Neuronal stem cell (in vitro differentiated cells): ENCODE results near the gene FAM200C.
A peak's percentile ranks its signal among the peaks of the same experiment; 100 is the strongest.

Experiments used
- DNase-seq: peaks from one replicate; pipeline ENCODE4 v3.0.0-alpha.2; 2013; ENCODE audit warnings: low spot score
- H2AFZ ChIP-seq: one replicate; pipeline ENCODE4 v1.6.1; 2013; ENCODE audit warnings: mild to moderate bottlenecking, low read length, inconsistent platforms
- H2AK5ac ChIP-seq: 2 replicates; pipeline ENCODE4 v1.6.1; 2013; ENCODE audit warnings: low read depth, mild to moderate bottlenecking, inconsistent platforms, low read length, moderate library complexity, mixed read lengths
- H2BK120ac ChIP-seq: 2 replicates; pipeline ENCODE4 v1.6.1; 2013; ENCODE audit warnings: low read depth, mild to moderate bottlenecking, inconsistent platforms, low read length, moderate library complexity, mixed read lengths
- H2BK12ac ChIP-seq: one replicate; pipeline ENCODE4 v1.6.1; 2013; ENCODE audit warnings: low read length, inconsistent platforms
- H2BK15ac ChIP-seq: 2 replicates; pipeline ENCODE4 v1.6.1; 2013; ENCODE audit warnings: mild to moderate bottlenecking, low read length, inconsistent platforms, mixed read lengths
- H2BK5ac ChIP-seq: one replicate; pipeline ENCODE4 v1.6.1; 2013; ENCODE audit warnings: inconsistent platforms, mild to moderate bottlenecking, low read length, moderate library complexity
- H3K14ac ChIP-seq: one replicate; pipeline ENCODE4 v1.6.1; 2013; ENCODE audit warnings: low read length, inconsistent platforms
- H3K18ac ChIP-seq: 2 replicates; pipeline ENCODE4 v1.6.1; 2013; ENCODE audit warnings: low read length, inconsistent platforms
- H3K23ac ChIP-seq: 2 replicates; pipeline ENCODE4 v1.6.1; 2013; ENCODE audit warnings: low read depth, mild to moderate bottlenecking, mixed read lengths, low read length, inconsistent platforms; ENCODE audit not compliant: poor library complexity
- H3K27ac ChIP-seq: replicated peaks from 3 replicates; pipeline ENCODE4 v1.5.1; 2013; ENCODE audit warnings: low read length, inconsistent platforms
- H3K27me3 ChIP-seq, 3 experiments: 2 replicates each; pipeline ENCODE4 v1.6.1; 2013; ENCODE audit warnings: low read length in 3 of 3, mild to moderate bottlenecking in 2 of 3, inconsistent platforms in 1 of 3, low read depth in 1 of 3, mixed read lengths in 1 of 3, moderate library complexity in 1 of 3; ENCODE audit not compliant: control insufficient read depth in 3 of 3, insufficient read depth in 3 of 3
- H3K36me3 ChIP-seq, 2 donors: replicated peaks in 1 of 2; 2 replicates each; pipeline ENCODE4 v1.6.1; 2013; ENCODE audit warnings: low read length in 2 of 2; ENCODE audit not compliant: control insufficient read depth in 2 of 2, insufficient read depth in 2 of 2
- H3K4ac ChIP-seq: 2 replicates; pipeline ENCODE4 v1.6.1; 2013; ENCODE audit warnings: inconsistent platforms, mild to moderate bottlenecking, low read length, moderate library complexity
- H3K4me1 ChIP-seq, 2 donors: 1 replicate in 1 of 2; 2 replicates in 1 of 2; pipeline ENCODE4 v1.6.1; 2013; ENCODE audit warnings: low read length in 2 of 2, low read depth in 1 of 2; ENCODE audit not compliant: control insufficient read depth in 2 of 2, insufficient read depth in 1 of 2
- H3K4me2 ChIP-seq: one replicate; pipeline ENCODE4 v1.6.1; 2013; ENCODE audit warnings: mild to moderate bottlenecking, low read length, inconsistent platforms; ENCODE audit not compliant: insufficient read depth, poor library complexity, severe bottlenecking
- H3K4me3 ChIP-seq, 2 donors: 2 replicates each; pipeline ENCODE4 v1.5.1; 2013; ENCODE audit warnings: low read length in 2 of 2, mild to moderate bottlenecking in 2 of 2, inconsistent platforms in 1 of 2, moderate library complexity in 1 of 2
- H3K79me1 ChIP-seq: one replicate; pipeline ENCODE4 v1.6.1; 2013; ENCODE audit warnings: low read depth, mild to moderate bottlenecking, inconsistent platforms, low read length, moderate library complexity
- H3K9ac ChIP-seq: one replicate; pipeline ENCODE4 v1.6.1; 2013; ENCODE audit warnings: mild to moderate bottlenecking, low read depth, low read length, inconsistent platforms; ENCODE audit not compliant: poor library complexity
- H3K9me3 ChIP-seq, 2 donors: replicated peaks in 1 of 2; 2 replicates each; pipeline versions ENCODE3 to v1.6.1; 2013; ENCODE audit warnings: low read length in 2 of 2, mild to moderate bottlenecking in 2 of 2, inconsistent platforms in 1 of 2, low read depth in 1 of 2, mixed read lengths in 1 of 2, moderate library complexity in 1 of 2; ENCODE audit not compliant: control insufficient read depth in 2 of 2, insufficient read depth in 1 of 2
- H4K8ac ChIP-seq: one replicate; pipeline ENCODE4 v1.6.1; 2013; ENCODE audit warnings: low read depth, mild to moderate bottlenecking, inconsistent platforms, low read length, moderate library complexity
- H4K91ac ChIP-seq: one replicate; pipeline ENCODE4 v1.6.1; 2013; ENCODE audit warnings: low read length, low read depth, mild to moderate bottlenecking, inconsistent platforms; ENCODE audit not compliant: poor library complexity
- WGBS, 2 donors: extraction: QIAGEN DNeasy Blood & Tissue Kit; methylation state at CpG; one replicate each; pipeline ENCODE4 v1.1.7; 2013; ENCODE audit warnings: missing lambda C conversion rate in 2 of 2, mixed read lengths in 1 of 2; ENCODE audit not compliant: insufficient read length in 2 of 2, insufficient replicate concordance in 1 of 2; ENCODE audit errors: extremely low coverage in 2 of 2; 5-methylcytosine and 5-hydroxymethylcytosine counted together

Gene FAM200C

DNA sequence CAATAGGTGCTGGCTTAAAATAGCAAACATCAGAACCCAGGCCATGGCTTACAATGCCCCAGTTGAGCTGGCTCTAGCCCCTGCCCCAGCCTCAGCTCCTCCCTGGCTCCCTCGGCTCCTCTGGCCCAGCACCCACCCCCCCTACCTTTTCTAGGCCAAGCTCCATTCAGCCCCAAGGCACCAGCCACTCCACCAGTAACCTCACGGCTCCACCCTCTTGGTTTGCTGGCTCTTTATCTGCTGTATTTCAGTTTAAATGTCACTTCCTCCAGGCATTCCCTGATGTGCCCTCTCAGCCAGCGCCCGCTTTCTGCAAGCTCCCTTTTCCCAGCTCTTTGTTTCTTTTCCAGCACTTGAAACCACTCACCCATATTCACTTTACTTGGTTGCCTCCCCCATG lies 40.0 kb downstream of the FAM200C start:
- Histone ChIP-seq H2BK12ac (no peak overlapping the region), H3K79me1 (no peaks in the 10 kb centered on the region), H2BK120ac (no peak overlapping the region), H4K8ac (no peak overlapping the region), H3K14ac (no peak overlapping the region), H4K91ac (no peak overlapping the region), H2AFZ (peak overlapping the region; percentile 46), H3K27ac (no peak overlapping the region), H3K4ac (no peak overlapping the region), H2BK15ac (no peak overlapping the region), H3K4me1 (peaks cover 7 to 21% of the 10 kb centered on the region in 2 donors), H3K4me3 (no peak overlapping the region), H3K27me3 (no peaks in the 10 kb centered on the region), H3K36me3 (no peaks in the 10 kb centered on the region), H3K23ac (no peak overlapping the region), H3K9ac (no peak overlapping the region), H3K18ac (no peak overlapping the region), H2BK5ac (no peak overlapping the region), H3K4me2 (no peak overlapping the region), H3K9me3 (no peaks in the 10 kb centered on the region), H2AK5ac (peak overlapping the region; percentile 6)
- no peak for DNase-seq
- WGBS, 2 donors = no CpG with 5 or more reads among the region's 4 CpGs

DNA sequence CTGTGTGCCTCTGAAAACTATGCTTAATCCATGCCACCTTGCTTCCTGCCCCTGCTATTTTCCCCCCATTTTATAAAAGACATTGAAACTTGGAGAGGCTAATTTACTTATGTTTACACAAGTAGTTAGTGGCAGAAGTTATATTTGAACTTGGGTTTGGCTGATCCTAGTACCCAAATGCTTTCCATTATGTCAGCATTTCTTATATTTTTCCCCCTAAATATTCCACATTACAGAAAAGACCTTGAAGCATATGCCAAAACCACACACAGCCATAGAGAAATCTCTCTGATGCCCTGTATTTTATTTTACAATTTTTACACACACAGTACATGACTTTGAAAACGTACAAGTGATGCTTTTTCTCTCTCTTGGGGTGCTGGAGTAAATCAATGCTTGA lies 40.6 kb downstream of the FAM200C start:
- H2AFZ ChIP-seq = no peak overlapping the region
- H3K36me3 ChIP-seq = no peaks in the 10 kb centered on the region
- H3K79me1 ChIP-seq = no peaks in the 10 kb centered on the region
- WGBS, 2 donors = no CpG with 5 or more reads among the region's 1 CpG
- no peaks in the 10 kb centered on the region for H3K9me3 ChIP-seq
- no peak overlapping the region for H2BK120ac ChIP-seq
- no peak overlapping the region for H3K23ac ChIP-seq
- H3K14ac ChIP-seq = no peak overlapping the region
- H3K4me2 ChIP-seq = no peak overlapping the region
- no peak overlapping the region for H2BK12ac ChIP-seq
- peak overlapping the region; percentile 6 for H2AK5ac ChIP-seq
- no peak overlapping the region for H3K4ac ChIP-seq
- H3K4me1 ChIP-seq = peaks cover 7 to 21% of the 10 kb centered on the region in 2 donors
- H4K8ac ChIP-seq = no peak overlapping the region
- no peak overlapping the region for H2BK15ac ChIP-seq
- no peak overlapping the region for H3K18ac ChIP-seq
- H4K91ac ChIP-seq = no peak overlapping the region
- DNase-seq = no peak
- H3K9ac ChIP-seq = no peak overlapping the region
- H3K4me3 ChIP-seq = no peak overlapping the region
- H2BK5ac ChIP-seq = no peak overlapping the region
- H3K27me3 ChIP-seq = no peaks in the 10 kb centered on the region
- no peak overlapping the region for H3K27ac ChIP-seq

DNA sequence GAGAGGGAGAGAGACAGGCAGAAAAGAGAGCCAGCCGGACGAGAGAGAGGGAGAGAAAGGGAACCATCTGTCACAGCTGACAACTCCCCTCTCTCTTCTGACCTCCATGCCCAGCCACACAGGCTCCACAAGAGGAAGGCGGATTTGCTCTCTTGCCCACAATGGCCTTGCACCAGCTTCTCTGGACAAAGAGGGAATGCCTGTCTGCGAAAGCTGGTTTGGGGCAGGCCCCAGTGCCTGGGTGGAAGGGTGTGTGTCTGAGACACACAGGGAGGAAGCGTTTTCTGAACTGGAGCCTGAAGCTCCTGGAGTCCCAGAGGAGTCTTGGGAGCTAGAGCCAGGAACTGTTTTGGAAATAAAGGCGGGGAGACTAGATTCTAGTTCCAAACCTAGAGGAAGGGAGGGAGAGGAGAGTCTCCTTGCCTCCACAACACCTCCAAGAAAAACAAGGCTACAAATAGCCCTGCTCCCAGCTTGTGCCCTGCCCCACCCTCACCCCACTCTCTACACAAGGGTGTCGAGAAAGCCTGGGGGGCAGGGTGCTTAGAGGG lies 41.9 kb downstream of the FAM200C start:
- no peak overlapping the region for H2BK12ac ChIP-seq
- no peak overlapping the region for H4K91ac ChIP-seq
- H2AK5ac ChIP-seq = no peak overlapping the region
- H2BK5ac ChIP-seq = no peak overlapping the region
- H3K4me1 ChIP-seq = peaks cover 0 to 12% of the 10 kb centered on the region in 2 donors
- no peak overlapping the region for H4K8ac ChIP-seq
- H3K9me3 ChIP-seq = no peaks in the 10 kb centered on the region
- no peak overlapping the region for H2BK120ac ChIP-seq
- H3K4me3 ChIP-seq = no peak overlapping the region
- H3K27me3 ChIP-seq = no peaks in the 10 kb centered on the region
- H3K27ac ChIP-seq = no peak overlapping the region
- H3K4ac ChIP-seq = no peak overlapping the region
- no peak overlapping the region for H3K4me2 ChIP-seq
- no peak for DNase-seq
- no peak overlapping the region for H2BK15ac ChIP-seq
- no peaks in the 10 kb centered on the region for H3K79me1 ChIP-seq
- no CpG with 5 or more reads among the region's 7 CpGs for WGBS, 2 donors
- no peak overlapping the region for H3K23ac ChIP-seq
- peak overlapping the region; percentile 73 for H2AFZ ChIP-seq
- H3K9ac ChIP-seq = no peak overlapping the region
- no peak overlapping the region for H3K18ac ChIP-seq
- no peak overlapping the region for H3K14ac ChIP-seq
- no peaks in the 10 kb centered on the region for H3K36me3 ChIP-seq

DNA sequence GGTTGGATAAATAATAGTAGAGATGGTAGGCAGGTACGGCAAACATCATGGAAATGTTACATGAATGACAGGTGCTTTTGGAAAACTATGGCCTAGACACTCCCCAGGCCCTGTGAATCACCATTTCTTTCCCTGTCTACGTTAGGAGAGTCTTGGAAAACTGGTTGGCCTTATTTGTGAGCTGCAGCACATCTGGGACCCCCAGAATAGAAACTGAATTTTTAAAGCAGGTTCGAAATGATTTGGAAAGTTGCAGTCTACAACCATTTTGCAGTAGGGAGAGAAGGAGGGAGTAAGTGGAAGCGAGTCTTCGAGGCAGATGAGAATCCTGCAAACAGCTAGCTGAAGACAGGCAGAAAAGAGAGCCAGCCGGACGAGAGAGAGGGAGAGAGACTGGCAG lies 42.5 kb downstream of the FAM200C start:
- H3K23ac ChIP-seq = no peak overlapping the region
- no peaks in the 10 kb centered on the region for H3K79me1 ChIP-seq
- no peak overlapping the region for H3K14ac ChIP-seq
- H3K9me3 ChIP-seq = no peaks in the 10 kb centered on the region
- no peak overlapping the region for H3K4me3 ChIP-seq
- H2BK15ac ChIP-seq = no peak overlapping the region
- no peak for DNase-seq
- H2BK12ac ChIP-seq = no peak overlapping the region
- H3K27ac ChIP-seq = no peak overlapping the region
- no peaks in the 10 kb centered on the region for H3K36me3 ChIP-seq
- no peak overlapping the region for H3K9ac ChIP-seq
- no peak overlapping the region for H2BK5ac ChIP-seq
- WGBS, 2 donors = no CpG with 5 or more reads among the region's 7 CpGs
- no peak overlapping the region for H3K4me2 ChIP-seq
- H3K4ac ChIP-seq = no peak overlapping the region
- H3K4me1 ChIP-seq = peaks cover 0 to 10% of the 10 kb centered on the region in 2 donors
- no peak overlapping the region for H2AK5ac ChIP-seq
- no peak overlapping the region for H3K18ac ChIP-seq
- peak overlapping the region; percentile 73 for H2AFZ ChIP-seq
- H3K27me3 ChIP-seq = peaks cover 0 to 2% (median 0%) of the 10 kb centered on the region in 3 experiments
- H2BK120ac ChIP-seq = no peak overlapping the region
- H4K8ac ChIP-seq = no peak overlapping the region
- no peak overlapping the region for H4K91ac ChIP-seq
